IPS-18c (cell line): ENCODE data around the gene NOS1AP.

Experiments used
- H3K4me3 ChIP-seq: 2 replicates; pipeline ENCODE4 v1.7.0; 2013; ENCODE audit warnings: low read depth, mild to moderate bottlenecking, low read length, moderate library complexity; ENCODE audit not compliant: insufficient read depth
- H3K9me3 ChIP-seq: one replicate; pipeline ENCODE4 v1.6.1; 2013; ENCODE audit warnings: mild to moderate bottlenecking, low read length, moderate library complexity; ENCODE audit not compliant: control insufficient read depth, insufficient read depth

NOS1AP gene

GRCh38 chr1:162210196-162210595 lies 140.7 kb downstream of the NOS1AP start:
- H3K9me3 ChIP-seq = no peaks in the 10 kb centered on the region
- no peak overlapping the region for H3K4me3 ChIP-seq

- H3K9me3 ChIP-seq = no peaks in the 10 kb centered on the region
- no peak overlapping the region for H3K4me3 ChIP-seq
These were observed 143.2 kb downstream of the NOS1AP start for GRCh38 chr1:162212713-162213112.

GRCh38 chr1:162213281-162213912 lies 143.9 kb downstream of the NOS1AP start:
- Histone ChIP-seq H3K9me3 (no peaks in the 10 kb centered on the region), H3K4me3 (no peak overlapping the region)

- Histone ChIP-seq H3K4me3 (no peak overlapping the region), H3K9me3 (no peaks in the 10 kb centered on the region)
These were observed 144.7 kb downstream of the NOS1AP start for GRCh38 chr1:162214202-162214601.

- Histone ChIP-seq H3K4me3 (no peak overlapping the region), H3K9me3 (no peaks in the 10 kb centered on the region)
These were observed 146.4 kb downstream of the NOS1AP start for GRCh38 chr1:162215902-162216301.

- Histone ChIP-seq H3K4me3 (no peak overlapping the region), H3K9me3 (no peaks in the 10 kb centered on the region)
These were observed 147.1 kb downstream of the NOS1AP start for GRCh38 chr1:162216604-162217003.

GRCh38 chr1:162217706-162218105 lies 148.2 kb downstream of the NOS1AP start:
- no peak overlapping the region for H3K4me3 ChIP-seq
- no peaks in the 10 kb centered on the region for H3K9me3 ChIP-seq

- H3K9me3 ChIP-seq = no peaks in the 10 kb centered on the region
- no peak overlapping the region for H3K4me3 ChIP-seq
These were observed 149.1 kb downstream of the NOS1AP start for GRCh38 chr1:162218546-162218945.

- H3K9me3 ChIP-seq = no peaks in the 10 kb centered on the region
These were observed 149.5 kb downstream of the NOS1AP start for GRCh38 chr1:162218975-162219374.

GRCh38 chr1:162219461-162219860 lies 150.0 kb downstream of the NOS1AP start:
- H3K9me3 ChIP-seq = no peaks in the 10 kb centered on the region

More at GRCh38 chr1:162218975-162219374, 149.5 kb downstream of the NOS1AP start:
- H3K4me3 ChIP-seq = no peak overlapping the region

GRCh38 chr1:162220009-162220539 lies 150.6 kb downstream of the NOS1AP start:
- no peaks in the 10 kb centered on the region for H3K9me3 ChIP-seq

More at GRCh38 chr1:162219461-162219860, 150.0 kb downstream of the NOS1AP start:
- no peak overlapping the region for H3K4me3 ChIP-seq

GRCh38 chr1:162222014-162222413 lies 152.5 kb downstream of the NOS1AP start:
- no peak overlapping the region for H3K4me3 ChIP-seq
- no peaks in the 10 kb centered on the region for H3K9me3 ChIP-seq

More at GRCh38 chr1:162220009-162220539, 150.6 kb downstream of the NOS1AP start:
- H3K4me3 ChIP-seq = no peak overlapping the region

GRCh38 chr1:162222730-162223129 lies 153.2 kb downstream of the NOS1AP start:
- H3K4me3 ChIP-seq = no peak overlapping the region
- no peaks in the 10 kb centered on the region for H3K9me3 ChIP-seq

GRCh38 chr1:162223488-162223887 lies 154.0 kb downstream of the NOS1AP start:
- H3K9me3 ChIP-seq = no peaks in the 10 kb centered on the region
- no peak overlapping the region for H3K4me3 ChIP-seq

- H3K4me3 ChIP-seq = no peak overlapping the region
- H3K9me3 ChIP-seq = no peaks in the 10 kb centered on the region
These were observed 154.8 kb downstream of the NOS1AP start for GRCh38 chr1:162224267-162224666.

- no peaks in the 10 kb centered on the region for H3K9me3 ChIP-seq
- H3K4me3 ChIP-seq = no peak overlapping the region
These were observed 159.1 kb downstream of the NOS1AP start for GRCh38 chr1:162228586-162228985.

- H3K9me3 ChIP-seq = peaks cover 1% of the 10 kb centered on the region
- no peak overlapping the region for H3K4me3 ChIP-seq
These were observed 160.1 kb downstream of the NOS1AP start for GRCh38 chr1:162229549-162229948.

GRCh38 chr1:162230096-162230495 lies 160.6 kb downstream of the NOS1AP start:
- Histone ChIP-seq H3K4me3 (no peak overlapping the region), H3K9me3 (peaks cover 2% of the 10 kb centered on the region)

GRCh38 chr1:162230517-162230916 lies 161.0 kb downstream of the NOS1AP start:
- Histone ChIP-seq H3K4me3 (no peak overlapping the region), H3K9me3 (peaks cover 2% of the 10 kb centered on the region)
